ENCODE measurements around the gene TUBB3. TPM values are rescaled to one million over a fixed set of nuclear protein-coding genes. Genes with fewer than 3 reads are reported as not detected.

The TUBB3 gene
- total and polyA plus RNA-seq, 7 donors, result 0.46 to 35.0 (median 23.5) TPM

DNA sequence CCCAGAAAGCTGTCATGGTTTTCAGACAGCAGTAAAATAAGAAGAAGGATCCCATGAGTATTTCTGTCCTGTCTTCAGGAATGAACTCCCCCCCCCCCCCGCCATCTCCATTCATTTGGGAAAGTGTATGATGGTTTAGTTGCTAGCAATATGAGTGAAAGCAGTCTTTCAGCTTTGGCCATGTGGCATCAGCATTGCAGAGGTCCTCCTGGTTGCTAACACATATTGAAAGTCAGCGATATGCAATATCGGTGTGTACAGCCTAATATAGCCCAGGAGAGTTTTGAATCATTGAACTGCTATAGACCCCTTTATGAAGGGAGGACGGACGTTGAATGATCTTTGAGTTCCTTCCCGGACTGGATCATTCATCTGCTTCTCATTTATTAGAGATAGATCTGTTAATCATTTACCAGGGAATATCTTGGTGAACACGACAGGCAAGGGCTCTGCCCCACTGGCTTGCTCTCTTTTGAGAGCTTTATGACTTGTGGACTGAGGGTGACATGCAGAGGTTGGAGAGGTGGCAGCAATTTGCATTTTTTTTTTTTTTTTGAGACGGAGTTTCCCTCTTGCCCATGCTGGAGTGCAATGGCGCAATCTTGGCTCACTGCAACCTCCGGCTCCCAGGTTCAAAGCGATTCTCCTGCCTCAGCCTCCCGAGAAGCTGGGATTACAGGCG lies 50.7 kb downstream of the TUBB3 start:
- Histone ChIP-seq H3K36me3 (peaks cover 0 to 16% (median 2%) of the 10 kb centered on the region in 4 donors), H3K9me3 (no peaks in the 10 kb centered on the region), H3K4me3 (peak overlapping the region; percentile 76 to 97 (median 85)), H3K27me3 (no peaks in the 10 kb centered on the region), H3K27ac (no peak overlapping the region), H3K4me1 (peaks cover 0 to 31% (median 26%) of the 10 kb centered on the region in 4 donors)
- WGBS, 2 donors, result 20 to 72% methylated on average over 13 of the region's 13 CpGs
- no peak for DNase-seq
- intact Hi-C loops (cut with DNase I), result loop anchor here (5.0 kb wide), 1 partner anchor 44 kb away; the partner anchor contains the start of gene DBNDD1
- TF ChIP-seq CTCF (IDR thresholded peaks at IDR 0.05) (no peak), POLR2A (IDR thresholded peaks at IDR 0.05) (no peak), POLR2AphosphoS5 (IDR thresholded peaks at IDR 0.05) (no peak), EP300 (IDR thresholded peaks at IDR 0.05) (no peak)

DNA sequence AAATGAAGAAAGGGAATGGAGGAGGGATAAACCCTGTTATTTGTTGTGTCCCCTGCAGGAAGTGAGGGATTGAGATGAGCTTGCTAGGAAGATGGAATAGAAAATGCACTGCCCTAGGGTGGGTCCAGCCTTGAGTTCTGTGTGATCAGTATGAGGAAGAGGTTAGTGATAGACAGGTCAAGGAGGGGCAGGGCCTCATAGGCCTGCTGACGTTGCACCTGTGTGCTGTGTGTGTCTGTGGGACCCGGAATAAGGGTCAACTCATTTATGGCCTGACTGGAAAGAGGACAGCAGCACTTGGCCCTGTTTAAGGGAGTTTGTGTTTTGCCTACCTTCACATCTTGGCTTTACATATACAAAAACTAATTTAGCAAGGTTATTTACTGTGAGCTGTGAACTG lies 51.7 kb downstream of the TUBB3 start:
- H3K27ac ChIP-seq, result no peak overlapping the region
- H3K4me1 ChIP-seq, result peaks cover 0 to 31% (median 26%) of the 10 kb centered on the region in 4 donors
- H3K4me3 ChIP-seq, result no peak overlapping the region
- no peak for DNase-seq
- TF ChIP-seq EP300 (IDR thresholded peaks at IDR 0.05) (no peak), POLR2A (IDR thresholded peaks at IDR 0.05) (no peak), CTCF (IDR thresholded peaks at IDR 0.05) (no peak), POLR2AphosphoS5 (IDR thresholded peaks at IDR 0.05) (no peak)
- intact Hi-C loops (cut with DNase I), result loop anchor here (5.0 kb wide), 1 partner anchor 42 kb away; the partner anchor contains the start of gene DBNDD1
- peaks cover 0 to 27% (median 2%) of the 10 kb centered on the region in 4 donors for H3K36me3 ChIP-seq
- no peaks in the 10 kb centered on the region for H3K9me3 ChIP-seq
- H3K27me3 ChIP-seq, result no peaks in the 10 kb centered on the region
- 25 to 70% methylated on average over 2 of the region's 2 CpGs for WGBS, 2 donors

GRCh38 chr16:89981414-89981813 lies 58.3 kb downstream of the TUBB3 start:
- Histone ChIP-seq H3K27ac (no peak overlapping the region), H3K36me3 (peaks cover 16 to 89% (median 47%) of the 10 kb centered on the region in 4 donors), H3K4me3 (no peak overlapping the region), H3K9me3 (no peaks in the 10 kb centered on the region), H3K4me1 (no peaks in the 10 kb centered on the region), H3K27me3 (no peaks in the 10 kb centered on the region)
- no peak for TF ChIP-seq CTCF (IDR thresholded peaks at IDR 0.05)
- TF ChIP-seq EP300 (IDR thresholded peaks at IDR 0.05), result no peak
- TF ChIP-seq POLR2A (IDR thresholded peaks at IDR 0.05), result no peak
- TF ChIP-seq POLR2AphosphoS5 (IDR thresholded peaks at IDR 0.05), result no peak
- no peak for DNase-seq
- intact Hi-C loops (cut with DNase I), result no loop called here
- 84 to 90% methylated on average over 8 of the region's 8 CpGs for WGBS, 2 donors

GRCh38 chr16:89982318-89982717 lies 59.2 kb downstream of the TUBB3 start:
- H3K4me3 ChIP-seq, result no peak overlapping the region
- intact Hi-C loops (cut with DNase I), result no loop called here

More at GRCh38 chr16:89982318-89982717, 59.2 kb downstream of the TUBB3 start:
- 95 to 96% methylated on average over 9 of the region's 9 CpGs for WGBS, 2 donors
- H3K27ac ChIP-seq, result no peak overlapping the region
- no peaks in the 10 kb centered on the region for H3K4me1 ChIP-seq
- H3K36me3 ChIP-seq, result peaks cover 16 to 97% (median 54%) of the 10 kb centered on the region in 4 donors
- H3K27me3 ChIP-seq, result no peaks in the 10 kb centered on the region
- no peak for DNase-seq
- no peaks in the 10 kb centered on the region for H3K9me3 ChIP-seq
- TF ChIP-seq EP300 (IDR thresholded peaks at IDR 0.05) (no peak), POLR2AphosphoS5 (IDR thresholded peaks at IDR 0.05) (no peak), CTCF (IDR thresholded peaks at IDR 0.05) (no peak), POLR2A (IDR thresholded peaks at IDR 0.05) (no peak)
